ENCODE measurements around the gene S100A2.
"Not testable (repeated sequence)": the region's sequence is repeated elsewhere in the genome, so short reads cannot be mapped to it uniquely, and the experiment has no call there.

Gene S100A2

GRCh38 chr1:153527023-153527682, 38.5 kb downstream of the S100A2 start:
- DNase-seq: no peak

DNA sequence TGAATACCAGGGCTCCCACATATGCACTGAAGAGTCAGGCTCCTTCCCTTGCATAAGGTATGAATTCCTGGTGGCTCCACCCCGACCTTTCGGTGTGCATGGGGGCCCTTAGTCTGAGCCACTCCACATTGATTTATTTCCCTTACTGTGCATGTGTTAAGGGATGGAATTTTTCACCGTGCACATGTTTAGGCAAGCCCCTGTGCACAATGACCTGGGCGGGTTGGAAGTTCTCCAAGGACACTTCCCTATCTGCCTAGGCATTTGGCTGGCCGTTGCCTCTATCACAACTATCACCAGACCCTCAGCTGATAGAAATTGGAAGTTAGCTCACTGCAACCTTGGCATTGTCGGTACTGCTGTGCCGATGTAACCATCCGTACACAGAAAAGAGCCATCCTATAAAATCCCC, 39.5 kb downstream of the S100A2 start:
- DNase-seq: no peak

- DNase-seq: no peak
Observed at GRCh38 chr1:153525088-153525728, 40.4 kb downstream of the S100A2 start.

- DNase-seq: not testable (repeated sequence)
Observed at GRCh38 chr1:153522353-153523048, 43.1 kb downstream of the S100A2 start.

DNA sequence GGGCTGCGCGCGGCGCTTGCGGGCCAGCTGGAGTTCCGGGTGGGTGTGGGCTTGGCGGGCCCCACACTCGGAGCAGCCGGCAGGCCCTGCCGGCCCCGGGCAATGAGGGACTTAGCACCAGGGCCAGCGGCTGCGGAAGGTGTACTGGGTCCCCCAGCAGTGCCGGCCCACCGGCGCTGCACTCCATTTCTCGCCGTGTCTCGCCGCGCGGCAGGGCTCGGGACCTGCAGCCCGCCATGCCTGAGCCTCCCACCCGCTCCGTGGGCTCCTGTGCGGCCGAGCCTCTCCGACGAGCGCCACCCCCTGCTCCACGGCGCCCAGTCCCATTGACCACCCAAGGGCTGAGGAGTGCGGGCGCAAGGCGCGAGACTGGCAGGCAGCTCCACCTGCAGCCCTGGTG, 43.8 kb downstream of the S100A2 start:
- not testable (repeated sequence) for DNase-seq

DNA sequence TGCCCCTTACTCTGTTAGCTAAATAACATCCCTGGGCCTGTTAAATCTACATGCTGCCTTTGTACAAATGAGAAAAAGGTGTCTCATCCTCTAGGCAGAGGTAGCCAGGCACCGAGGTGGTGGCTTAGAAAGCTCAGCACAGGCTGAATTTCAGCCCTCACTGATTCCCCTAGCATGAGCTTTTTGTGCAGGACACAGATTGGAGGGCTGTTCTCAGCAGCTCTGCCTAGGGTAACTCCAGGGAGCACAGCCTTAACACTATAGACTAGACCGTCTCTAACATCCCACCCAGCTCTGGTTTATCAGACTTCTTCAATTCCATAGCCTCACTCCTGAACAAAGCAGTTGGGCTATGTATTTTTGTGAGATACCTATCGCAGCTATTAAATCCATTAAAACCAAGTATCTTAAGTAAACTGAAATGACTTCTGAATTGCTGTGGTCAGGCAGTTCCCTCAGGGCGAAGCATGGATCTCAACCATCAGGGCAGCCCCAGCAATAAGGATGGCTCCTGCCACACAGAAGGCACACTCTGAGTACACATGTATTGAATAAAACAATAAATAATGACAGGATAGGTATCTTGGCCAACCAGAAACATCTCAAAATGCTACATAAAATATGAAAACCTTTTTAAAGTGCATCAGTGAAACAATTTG, 44.7 kb downstream of the S100A2 start:
- no peak for DNase-seq

DNA sequence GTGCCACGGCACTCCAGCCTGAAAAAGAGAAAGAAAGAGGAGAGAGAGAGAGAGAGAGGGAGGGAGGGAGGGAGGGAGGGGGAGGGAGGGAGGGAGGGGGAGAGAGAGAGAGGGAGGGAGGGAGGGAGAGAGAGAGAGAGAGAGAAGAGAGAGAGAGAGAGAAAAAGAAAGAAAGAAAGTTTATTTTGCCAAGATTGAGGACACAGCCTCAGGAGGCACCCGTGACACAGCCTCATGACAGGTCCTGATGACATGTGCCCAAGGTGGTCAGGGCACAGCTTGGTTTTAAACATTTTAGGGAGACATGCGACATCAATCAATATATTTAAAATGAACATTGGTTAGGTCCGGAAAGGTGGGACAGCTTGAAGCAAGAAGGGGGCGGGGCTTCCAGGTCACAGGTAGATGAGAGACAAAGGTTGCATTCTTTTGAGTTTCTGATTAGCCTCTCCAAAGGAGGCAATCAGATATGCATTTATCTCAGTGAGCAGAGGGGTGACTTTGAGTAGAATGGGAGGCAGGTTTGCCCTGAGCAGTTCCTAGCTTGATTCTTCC, 45.4 kb downstream of the S100A2 start:
- not testable (repeated sequence) for DNase-seq

- no peak for DNase-seq
Observed at GRCh38 chr1:153519242-153519641, 46.4 kb downstream of the S100A2 start.

DNA sequence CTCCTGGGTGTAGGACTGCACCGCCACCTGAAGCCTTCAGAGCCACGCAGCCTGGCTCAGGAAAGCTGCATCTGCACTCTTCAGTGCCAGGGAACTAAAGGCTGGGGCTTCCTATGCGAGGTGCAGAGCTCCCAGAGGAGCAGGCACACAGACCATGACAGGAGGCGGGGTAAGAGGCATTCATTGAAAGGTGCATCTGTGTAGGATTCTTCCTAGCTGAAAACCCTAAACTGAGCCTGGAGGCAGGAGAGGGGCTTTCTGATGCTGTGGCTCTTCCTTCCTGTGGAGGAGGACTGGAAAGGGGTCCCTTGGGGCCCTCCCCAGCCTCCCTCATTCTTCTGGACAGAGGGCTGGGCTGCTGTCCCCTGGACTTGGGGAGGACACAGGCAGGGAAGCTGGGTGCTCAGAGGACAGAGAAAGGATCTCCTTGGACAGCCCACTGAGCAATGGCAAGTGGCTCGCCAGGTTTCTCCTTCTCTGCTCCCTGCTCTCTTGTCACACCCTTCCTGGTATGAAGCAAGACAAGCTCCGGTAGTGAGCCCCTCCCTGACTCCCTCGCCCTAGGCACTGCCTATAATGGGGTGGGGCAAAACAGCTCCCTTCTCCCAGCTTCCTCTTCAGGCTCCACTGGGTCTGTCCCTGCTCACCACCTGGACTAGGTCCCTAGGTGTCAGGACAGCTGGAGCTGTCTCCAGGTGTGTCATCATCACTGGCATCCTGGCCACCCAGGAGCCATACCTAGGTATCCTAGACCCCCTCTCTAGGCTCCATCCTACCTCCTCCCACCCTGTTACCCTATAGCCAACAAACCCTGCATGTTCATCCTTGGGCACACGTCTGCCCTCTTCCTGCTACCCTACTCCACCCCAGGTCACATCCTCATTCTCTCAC, 49.9 kb downstream of the S100A2 start:
- peak; percentile 50 for DNase-seq

GRCh38 chr1:153513666-153514065, 52.0 kb downstream of the S100A2 start:
- no peak for DNase-seq

DNA sequence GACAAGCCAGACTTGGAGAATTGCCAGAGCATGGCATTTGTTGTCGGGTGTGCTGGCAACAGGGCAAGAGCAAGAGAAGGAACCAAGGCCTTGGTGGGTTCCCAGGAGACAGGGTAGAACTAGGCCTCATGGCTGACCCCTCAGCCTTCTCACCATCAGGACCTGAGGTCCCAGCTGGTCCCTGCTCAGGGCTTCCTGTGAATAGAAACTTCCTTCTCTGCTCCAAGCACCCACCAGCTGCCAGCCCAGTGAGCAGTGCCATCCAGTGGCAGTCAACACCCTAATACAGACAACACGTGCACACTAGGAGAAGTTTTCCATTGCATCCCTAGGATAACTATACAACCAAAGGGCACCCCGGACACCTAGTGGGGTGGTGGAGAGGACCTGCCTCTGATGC, 52.6 kb downstream of the S100A2 start:
- DNase-seq: no peak

Measured in NCI-H226 (cell line).